Activated CD8-positive, alpha-beta memory T cell treated with anti-CD3 and anti-CD28 coated beads, Interleukin-2, amount 10 ng/mL, durations not matched to agents 7 days and 5 days (primary cell): ENCODE measurements around the gene DAZAP1. TPM values are rescaled to one million over a fixed set of nuclear protein-coding genes. Genes with fewer than 3 reads are reported as not detected.

ENCODE experiments used
- ATAC-seq: fragments of 150-1000 bp; cut with Tn5 transposase; one replicate; pipeline ENCODE4 v1.10.0; 2021; ENCODE audit warnings: moderate library complexity
- CTCF ChIA-PET: fragments of 350-600 bp; sonication (Branson Sonifier 250); formaldehyde crosslinking; loops from one replicate; lab custom pipeline; 2021; ENCODE audit warnings: antibody characterized with exemption; lab: Charles Lee
- DNase-seq: peaks from one replicate; pipeline ENCODE4 v3.0.0-alpha.2; 2020
- H3K27ac Mint-ChIP-seq: one replicate; pipeline ENCODE4 v1.8.0; 2021; ENCODE audit warnings: mild to moderate bottlenecking, mixed read lengths
- H3K27me3 Mint-ChIP-seq: one replicate; pipeline ENCODE4 v1.8.0; 2021; ENCODE audit warnings: mixed read lengths
- H3K36me3 Mint-ChIP-seq: one replicate; pipeline ENCODE4 v1.8.0; 2021; ENCODE audit warnings: mild to moderate bottlenecking, mixed read lengths
- H3K4me1 Mint-ChIP-seq: one replicate; pipeline ENCODE4 v1.8.0; 2021; ENCODE audit warnings: mixed read lengths
- H3K4me3 Mint-ChIP-seq: one replicate; pipeline ENCODE4 v1.8.0; 2021; ENCODE audit warnings: mild to moderate bottlenecking, moderate library complexity, mixed read lengths
- H3K9me3 Mint-ChIP-seq: one replicate; pipeline ENCODE4 v1.8.0; 2022; ENCODE audit warnings: low read depth, mixed read lengths
- total RNA-seq, 2 experiments: library from RNA; stranded (reverse); gene quantifications; one replicate each; pipeline ENCODE4 v1.2.3, GENCODE V29; 2021

The DAZAP1 gene
- total RNA-seq, 2 experiments from 2014 or later: 275 to 283 TPM

DNA sequence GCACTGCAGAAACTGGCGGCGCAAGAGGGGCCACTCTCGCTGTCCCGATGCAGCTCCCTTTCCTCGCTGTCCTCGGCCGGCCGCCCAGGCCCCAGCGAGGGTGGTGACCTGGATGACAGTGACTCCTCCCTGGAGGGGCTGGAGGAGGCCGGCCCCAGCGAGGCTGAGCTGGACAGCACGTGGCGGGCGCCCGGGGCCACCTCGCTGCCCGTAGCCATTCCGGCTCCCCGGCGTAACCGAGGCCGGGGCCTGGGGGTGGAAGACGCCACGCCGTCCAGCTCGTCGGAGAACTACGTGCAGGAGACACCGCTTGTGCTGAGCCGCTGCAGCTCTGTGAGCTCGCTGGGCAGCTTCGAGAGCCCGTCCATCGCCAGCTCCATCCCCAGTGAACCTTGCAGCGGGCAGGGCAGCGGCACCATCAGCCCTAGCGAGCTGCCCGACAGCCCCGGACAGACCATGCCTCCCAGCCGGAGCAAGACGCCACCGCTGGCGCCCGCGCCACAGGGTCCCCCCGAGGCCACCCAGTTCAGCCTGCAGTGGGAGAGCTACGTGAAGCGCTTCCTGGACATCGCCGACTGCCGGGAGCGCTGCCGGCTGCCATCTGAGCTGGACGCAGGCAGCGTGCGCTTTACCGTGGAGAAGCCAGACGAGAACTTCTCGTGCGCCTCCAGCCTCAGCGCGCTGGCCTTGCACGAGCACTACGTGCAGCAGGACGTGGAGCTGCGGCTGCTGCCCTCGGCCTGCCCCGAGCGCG is 59.3 kb downstream of the DAZAP1 start:
- Mint-ChIP-seq H3K27ac (no peak overlapping the region), H3K9me3 (no peaks in the 10 kb centered on the region), H3K4me3 (no peak overlapping the region), H3K36me3 (no peaks in the 10 kb centered on the region), H3K4me1 (peaks cover 6% of the 10 kb centered on the region), H3K27me3 (peaks cover 7% of the 10 kb centered on the region)
- no peak for ATAC-seq
- CTCF ChIA-PET: interaction anchor here (1.2 to 2.9 kb wide), 4 partner anchors 11 to 21 kb away, joined by 3 to 15 read pairs (median 6); no protein-coding TSS in a partner anchor
- DNase-seq: no peak

DNA sequence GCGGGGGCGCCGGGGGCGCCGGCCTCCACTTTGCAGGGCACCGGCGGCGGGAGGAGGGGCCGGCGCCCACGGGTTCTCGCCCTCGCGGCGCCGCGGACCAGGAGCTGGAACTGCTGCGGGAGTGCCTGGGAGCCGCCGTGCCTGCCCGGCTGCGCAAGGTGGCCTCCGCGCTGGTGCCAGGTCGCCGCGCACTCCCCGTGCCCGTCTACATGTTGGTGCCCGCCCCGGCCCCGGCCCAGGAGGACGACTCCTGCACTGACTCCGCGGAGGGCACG is 59.8 kb downstream of the DAZAP1 start:
- Mint-ChIP-seq H3K4me1 (peaks cover 6% of the 10 kb centered on the region), H3K4me3 (no peak overlapping the region), H3K27me3 (peaks cover 7% of the 10 kb centered on the region), H3K27ac (no peak overlapping the region), H3K36me3 (no peaks in the 10 kb centered on the region), H3K9me3 (no peaks in the 10 kb centered on the region)
- ATAC-seq (no peak), DNase-seq (no peak)
- CTCF ChIA-PET: interaction anchor here (1.5 to 2.9 kb wide), 3 partner anchors 11 to 22 kb away, joined by 5 to 15 read pairs (median 8); no protein-coding TSS in a partner anchor

DNA sequence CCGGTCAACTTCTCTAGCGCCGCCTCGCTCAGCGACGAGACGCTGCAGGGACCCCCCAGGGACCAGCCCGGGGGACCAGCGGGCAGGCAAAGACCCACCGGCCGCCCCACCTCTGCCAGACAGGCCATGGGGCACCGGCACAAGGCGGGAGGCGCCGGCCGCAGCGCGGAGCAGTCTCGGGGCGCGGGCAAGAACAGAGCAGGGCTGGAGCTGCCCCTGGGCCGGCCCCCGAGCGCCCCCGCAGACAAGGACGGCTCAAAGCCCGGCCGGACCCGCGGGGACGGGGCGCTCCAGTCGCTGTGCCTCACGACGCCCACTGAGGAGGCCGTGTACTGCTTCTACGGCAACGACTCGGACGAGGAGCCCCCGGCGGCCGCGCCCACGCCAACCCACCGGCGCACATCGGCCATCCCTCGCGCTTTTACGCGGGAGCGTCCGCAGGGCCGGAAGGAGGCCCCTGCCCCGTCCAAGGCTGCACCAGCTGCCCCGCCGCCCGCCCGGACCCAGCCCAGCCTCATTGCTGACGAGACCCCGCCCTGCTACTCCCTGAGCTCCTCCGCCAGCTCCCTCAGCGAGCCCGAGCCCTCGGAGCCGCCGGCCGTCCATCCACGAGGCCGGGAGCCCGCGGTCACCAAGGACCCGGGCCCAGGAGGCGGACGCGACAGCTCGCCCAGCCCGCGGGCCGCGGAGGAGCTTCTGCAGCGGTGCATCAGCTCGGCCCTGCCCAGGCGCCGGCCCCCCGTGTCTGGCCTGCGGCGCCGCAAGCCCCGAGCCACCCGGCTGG is 60.3 kb downstream of the DAZAP1 start:
- Mint-ChIP-seq H3K4me1 (peaks cover 6% of the 10 kb centered on the region), H3K36me3 (no peaks in the 10 kb centered on the region), H3K4me3 (no peak overlapping the region), H3K27ac (no peak overlapping the region), H3K9me3 (no peaks in the 10 kb centered on the region), H3K27me3 (peaks cover 7% of the 10 kb centered on the region)
- DNase-seq (no peak), ATAC-seq (no peak)
- CTCF ChIA-PET: interaction anchor here (1.5 to 2.9 kb wide), 2 partner anchors 13 to 23 kb away, joined by 8 to 15 read pairs; no protein-coding TSS in a partner anchor

DNA sequence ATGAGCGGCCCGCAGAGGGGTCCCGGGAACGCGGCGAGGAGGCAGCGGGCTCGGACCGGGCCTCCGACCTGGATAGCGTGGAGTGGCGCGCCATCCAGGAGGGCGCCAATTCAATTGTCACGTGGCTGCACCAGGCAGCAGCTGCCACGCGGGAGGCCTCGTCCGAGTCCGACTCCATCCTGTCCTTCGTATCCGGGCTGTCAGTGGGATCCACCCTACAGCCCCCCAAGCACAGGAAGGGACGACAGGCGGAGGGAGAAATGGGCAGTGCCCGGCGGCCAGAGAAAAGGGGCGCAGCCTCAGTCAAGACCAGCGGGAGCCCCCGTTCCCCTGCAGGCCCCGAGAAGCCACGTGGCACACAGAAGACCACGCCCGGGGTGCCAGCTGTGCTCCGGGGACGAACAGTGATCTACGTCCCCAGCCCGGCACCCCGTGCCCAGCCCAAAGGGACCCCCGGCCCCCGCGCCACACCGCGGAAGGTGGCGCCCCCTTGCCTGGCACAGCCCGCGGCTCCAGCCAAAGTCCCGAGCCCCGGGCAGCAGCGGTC is 61.0 kb downstream of the DAZAP1 start:
- Mint-ChIP-seq H3K4me3 (no peak overlapping the region), H3K4me1 (peaks cover 6% of the 10 kb centered on the region), H3K36me3 (no peaks in the 10 kb centered on the region), H3K27ac (no peak overlapping the region), H3K9me3 (no peaks in the 10 kb centered on the region), H3K27me3 (peaks cover 10% of the 10 kb centered on the region)
- ATAC-seq (no peak), DNase-seq (no peak)
- CTCF ChIA-PET: interaction anchor here (0.7 to 1.5 kb wide), 2 partner anchors 23 to 24 kb away, joined by 4 to 8 read pairs; no protein-coding TSS in a partner anchor

DNA sequence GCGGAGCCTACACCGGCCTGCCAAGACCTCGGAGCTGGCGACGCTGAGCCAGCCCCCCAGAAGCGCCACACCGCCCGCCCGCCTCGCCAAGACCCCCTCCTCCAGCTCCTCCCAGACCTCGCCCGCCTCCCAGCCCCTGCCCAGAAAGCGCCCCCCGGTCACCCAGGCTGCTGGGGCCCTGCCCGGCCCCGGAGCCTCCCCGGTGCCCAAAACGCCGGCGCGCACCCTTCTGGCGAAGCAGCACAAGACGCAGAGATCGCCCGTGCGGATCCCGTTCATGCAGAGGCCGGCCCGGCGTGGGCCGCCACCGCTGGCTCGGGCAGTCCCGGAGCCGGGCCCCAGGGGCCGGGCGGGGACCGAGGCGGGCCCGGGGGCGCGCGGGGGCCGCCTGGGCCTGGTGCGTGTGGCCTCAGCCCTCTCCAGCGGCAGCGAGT is 61.5 kb downstream of the DAZAP1 start:
- Mint-ChIP-seq H3K4me1 (peaks cover 6% of the 10 kb centered on the region), H3K4me3 (no peak overlapping the region)

DNA sequence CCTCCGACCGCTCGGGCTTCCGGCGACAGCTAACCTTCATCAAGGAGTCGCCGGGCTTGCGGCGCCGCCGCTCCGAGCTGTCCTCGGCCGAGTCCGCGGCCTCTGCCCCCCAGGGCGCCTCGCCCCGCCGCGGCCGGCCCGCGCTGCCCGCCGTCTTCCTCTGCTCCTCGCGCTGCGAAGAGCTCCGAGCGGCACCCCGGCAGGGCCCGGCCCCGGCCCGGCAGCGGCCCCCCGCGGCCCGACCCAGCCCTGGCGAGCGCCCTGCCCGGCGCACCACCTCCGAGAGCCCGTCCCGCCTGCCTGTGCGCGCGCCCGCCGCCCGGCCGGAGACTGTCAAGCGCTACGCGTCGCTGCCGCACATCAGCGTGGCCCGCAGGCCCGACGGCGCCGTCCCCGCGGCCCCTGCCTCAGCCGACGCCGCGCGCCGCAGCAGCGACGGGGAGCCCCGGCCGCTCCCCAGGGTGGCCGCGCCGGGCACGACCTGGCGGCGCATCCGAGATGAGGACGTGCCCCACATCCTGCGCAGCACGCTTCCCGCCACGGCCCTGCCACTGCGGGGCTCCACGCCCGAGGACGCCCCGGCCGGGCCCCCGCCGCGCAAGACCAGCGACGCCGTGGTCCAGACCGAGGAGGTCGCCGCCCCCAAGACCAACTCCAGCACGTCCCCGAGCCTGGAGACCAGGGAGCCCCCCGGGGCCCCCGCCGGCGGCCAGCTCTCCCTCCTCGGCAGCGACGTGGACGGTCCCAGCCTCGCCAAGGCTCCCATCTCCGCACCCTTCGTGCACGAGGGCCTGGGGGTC is 62.1 kb downstream of the DAZAP1 start:
- ATAC-seq: no peak
- no peaks in the 10 kb centered on the region for H3K9me3 Mint-ChIP-seq
- no peak overlapping the region for H3K4me3 Mint-ChIP-seq
- peaks cover 6% of the 10 kb centered on the region for H3K4me1 Mint-ChIP-seq
- H3K36me3 Mint-ChIP-seq: no peaks in the 10 kb centered on the region
- no peak for DNase-seq
- H3K27ac Mint-ChIP-seq: no peak overlapping the region
- CTCF ChIA-PET: interaction anchor here (0.7 kb wide), 1 partner anchor 25 kb away, joined by 4 read pairs; no protein-coding TSS in a partner anchor
- peaks cover 10% of the 10 kb centered on the region for H3K27me3 Mint-ChIP-seq

More for the DNA sequence above, 61.5 kb downstream of the DAZAP1 start:
- Mint-ChIP-seq H3K36me3 (no peaks in the 10 kb centered on the region), H3K27ac (no peak overlapping the region), H3K9me3 (no peaks in the 10 kb centered on the region), H3K27me3 (peaks cover 10% of the 10 kb centered on the region)
- CTCF ChIA-PET: interaction anchor here (0.7 kb wide), 1 partner anchor 25 kb away, joined by 4 read pairs; no protein-coding TSS in a partner anchor
- ATAC-seq: no peak
- no peak for DNase-seq

DNA sequence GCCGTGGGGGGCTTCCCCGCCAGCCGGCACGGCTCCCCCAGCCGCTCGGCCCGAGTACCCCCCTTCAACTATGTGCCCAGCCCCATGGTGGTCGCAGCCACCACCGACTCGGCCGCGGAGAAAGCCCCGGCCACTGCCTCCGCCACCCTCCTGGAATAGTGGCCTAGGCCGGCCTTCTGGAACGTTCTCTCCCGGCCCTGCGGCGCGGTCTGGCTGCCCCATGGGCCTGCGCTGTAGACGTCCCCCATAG is 62.6 kb downstream of the DAZAP1 start:
- no peaks in the 10 kb centered on the region for H3K36me3 Mint-ChIP-seq
- peaks cover 6% of the 10 kb centered on the region for H3K4me1 Mint-ChIP-seq
- DNase-seq (no peak), ATAC-seq (no peak)
- H3K4me3 Mint-ChIP-seq: no peak overlapping the region
- peak overlapping the region; percentile 52 for H3K27ac Mint-ChIP-seq
- CTCF ChIA-PET: no interaction called here
- no peaks in the 10 kb centered on the region for H3K9me3 Mint-ChIP-seq
- peaks cover 10% of the 10 kb centered on the region for H3K27me3 Mint-ChIP-seq

DNA sequence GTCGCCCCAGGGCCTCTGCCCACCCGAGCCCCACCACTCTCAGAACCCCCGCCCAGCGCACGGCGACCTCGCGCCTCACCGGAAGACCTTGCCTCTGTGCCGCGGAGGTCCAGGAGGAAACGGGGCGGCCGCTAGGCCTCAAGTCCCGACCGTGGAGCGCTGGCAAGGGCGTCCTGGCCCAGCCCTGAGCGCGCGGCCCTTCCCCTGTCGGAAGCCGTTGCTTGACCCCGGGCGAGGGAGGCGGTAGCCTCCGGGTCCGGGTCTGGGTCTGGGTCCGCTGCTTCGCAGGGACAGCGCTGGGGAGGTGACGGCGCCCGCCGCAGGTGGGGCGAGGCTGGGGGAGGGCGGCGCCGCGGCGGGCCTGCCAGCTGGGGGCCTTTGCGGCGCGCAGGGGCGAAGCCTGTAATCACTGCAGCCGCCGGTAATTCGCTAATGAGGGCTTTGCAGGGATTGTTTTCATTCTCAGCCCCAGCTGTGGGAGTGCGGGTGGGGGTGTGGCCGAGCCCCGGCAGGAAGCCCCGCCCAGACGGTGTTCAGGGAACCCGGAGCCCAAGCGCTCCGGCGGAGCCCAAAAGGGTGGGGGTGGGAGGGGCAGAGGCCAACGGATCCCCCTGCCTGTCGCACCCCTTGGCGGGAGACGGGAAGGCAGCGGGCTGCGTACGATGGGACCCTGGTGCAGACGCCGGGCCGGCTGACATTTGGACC is 63.1 kb downstream of the DAZAP1 start:
- Mint-ChIP-seq H3K4me3 (no peak overlapping the region), H3K27me3 (peaks cover 10% of the 10 kb centered on the region), H3K4me1 (peaks cover 6% of the 10 kb centered on the region), H3K36me3 (no peaks in the 10 kb centered on the region), H3K27ac (no peak overlapping the region), H3K9me3 (no peaks in the 10 kb centered on the region)
- CTCF ChIA-PET: interaction anchor here (1.1 to 1.3 kb wide), 3 partner anchors 17 to 25 kb away, joined by 3 to 5 read pairs (median 3); no protein-coding TSS in a partner anchor
- ATAC-seq: peak; percentile 68
- DNase-seq: peak; percentile 78

DNA sequence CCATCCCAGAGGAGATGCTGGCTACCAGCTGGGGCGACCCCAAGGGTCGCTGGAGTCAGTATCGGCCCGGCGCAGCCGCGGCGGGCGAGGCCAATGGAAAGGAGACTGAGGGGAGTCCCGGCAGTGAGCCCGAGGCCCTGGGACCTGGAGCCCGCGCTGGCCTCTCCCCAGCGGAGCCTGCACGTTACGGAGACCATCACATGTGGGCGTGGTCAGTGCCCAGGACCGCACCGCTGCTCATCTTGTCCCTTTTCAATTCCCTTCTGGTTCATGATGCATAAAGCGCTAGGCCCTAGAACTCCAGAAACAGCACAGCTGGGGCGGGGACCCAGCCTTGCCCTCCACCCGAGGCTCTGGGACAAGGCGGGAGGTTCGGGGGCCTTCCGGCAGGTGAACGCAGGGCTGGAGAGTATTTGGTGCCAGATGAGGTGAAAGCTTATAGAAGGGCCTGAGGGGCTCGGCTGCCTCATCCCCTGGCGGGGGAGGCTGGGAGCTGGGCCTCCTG is 63.7 kb downstream of the DAZAP1 start:
- H3K36me3 Mint-ChIP-seq: no peaks in the 10 kb centered on the region
- no peaks in the 10 kb centered on the region for H3K9me3 Mint-ChIP-seq
- ATAC-seq (peak; percentile 37), DNase-seq (no peak)
- H3K27me3 Mint-ChIP-seq: peaks cover 10% of the 10 kb centered on the region
- CTCF ChIA-PET: interaction anchor here (1.1 to 1.5 kb wide), 4 partner anchors 18 to 75 kb away, joined by 3 to 5 read pairs (median 4); no protein-coding TSS in a partner anchor
- no peak overlapping the region for H3K27ac Mint-ChIP-seq
- peaks cover 6% of the 10 kb centered on the region for H3K4me1 Mint-ChIP-seq
- H3K4me3 Mint-ChIP-seq: no peak overlapping the region

DNA sequence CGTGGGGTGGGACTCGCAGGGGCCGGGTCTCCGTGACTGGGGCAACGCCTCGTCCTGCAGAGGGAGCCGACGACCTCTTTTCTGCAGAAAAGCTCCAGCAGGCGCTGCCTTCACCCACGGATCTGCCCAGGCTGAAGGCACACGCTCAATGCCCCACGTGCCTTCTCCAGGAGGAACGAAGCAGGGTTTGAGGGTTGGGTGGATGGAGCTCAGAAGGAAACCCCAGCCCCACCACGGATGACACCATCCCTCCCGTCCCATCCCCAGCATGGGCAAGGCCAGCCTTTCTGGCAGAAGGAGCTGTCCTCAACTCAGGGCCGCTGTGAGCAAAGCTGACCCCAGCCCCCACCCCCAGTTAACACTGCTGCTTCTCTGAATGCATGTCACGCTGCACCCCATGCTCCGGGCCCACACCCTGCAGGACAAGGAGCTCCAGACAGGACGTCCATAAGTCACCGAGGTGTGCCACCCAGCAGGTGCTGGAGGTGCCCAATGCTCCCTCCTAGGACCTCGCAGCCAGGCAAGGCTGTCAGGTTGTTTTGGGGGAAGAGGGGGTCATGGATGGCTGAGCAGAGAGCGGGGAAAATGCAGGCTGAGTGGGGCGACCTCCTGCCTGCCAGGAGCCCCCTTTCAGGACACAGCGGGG is 64.3 kb downstream of the DAZAP1 start:
- no peaks in the 10 kb centered on the region for H3K9me3 Mint-ChIP-seq
- H3K27me3 Mint-ChIP-seq: peaks cover 10% of the 10 kb centered on the region
- H3K36me3 Mint-ChIP-seq: no peaks in the 10 kb centered on the region
- no peak for DNase-seq
- no peak overlapping the region for H3K27ac Mint-ChIP-seq
- no peak for ATAC-seq
- H3K4me1 Mint-ChIP-seq: peaks cover 6% of the 10 kb centered on the region
- CTCF ChIA-PET: interaction anchor here (1.1 to 1.5 kb wide), 4 partner anchors 18 to 74 kb away, joined by 3 to 5 read pairs (median 4); no protein-coding TSS in a partner anchor
- no peak overlapping the region for H3K4me3 Mint-ChIP-seq

DNA sequence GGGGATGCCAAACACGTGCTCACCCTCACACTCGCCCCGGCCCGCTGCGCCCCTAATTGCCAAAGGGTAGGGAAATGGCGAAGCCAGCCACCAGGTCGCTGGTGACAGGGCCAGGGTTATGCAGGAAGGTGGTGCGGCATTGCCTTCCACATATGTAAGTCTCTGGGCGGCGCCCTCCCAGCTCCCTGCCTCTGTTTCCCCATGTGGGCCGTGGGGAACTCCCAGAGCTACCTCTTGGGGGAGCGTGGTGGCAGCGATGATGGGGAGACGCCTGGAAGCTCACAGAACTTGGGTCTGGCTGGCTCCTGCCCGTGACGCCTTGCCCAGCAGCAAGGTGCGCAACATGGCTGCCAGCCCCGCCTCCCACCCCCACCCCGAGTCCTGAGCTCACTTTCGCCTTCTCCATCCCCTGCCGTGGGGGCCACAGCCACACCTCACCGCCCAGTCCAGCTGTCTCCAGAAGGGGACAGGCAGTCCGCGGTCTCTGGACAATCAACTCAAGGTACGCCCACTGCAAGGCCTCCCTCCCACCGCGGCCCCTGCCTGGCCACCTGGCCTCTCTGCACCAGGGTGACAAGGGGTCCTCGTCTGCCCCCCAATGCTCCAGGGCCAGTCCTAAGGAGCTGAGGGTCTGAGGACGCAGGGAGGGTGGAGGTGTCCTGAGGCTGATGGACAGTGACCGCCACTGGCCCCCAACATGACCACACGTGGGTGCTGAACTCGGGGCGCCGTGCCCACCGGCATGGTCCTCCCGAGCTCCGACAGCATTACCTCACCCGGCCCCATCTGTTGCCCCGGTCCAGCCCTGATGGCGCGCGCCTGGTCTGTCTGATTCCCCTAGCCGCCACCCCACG is 65.1 kb downstream of the DAZAP1 start:
- ATAC-seq (no peak), DNase-seq (no peak)
- CTCF ChIA-PET: interaction anchor here (1.2 to 1.5 kb wide), 2 partner anchors 26 to 73 kb away, joined by 3 to 4 read pairs; no protein-coding TSS in a partner anchor
- H3K36me3 Mint-ChIP-seq: no peaks in the 10 kb centered on the region
- no peak overlapping the region for H3K27ac Mint-ChIP-seq
- H3K4me1 Mint-ChIP-seq: peaks cover 11% of the 10 kb centered on the region
- no peak overlapping the region for H3K4me3 Mint-ChIP-seq
- no peaks in the 10 kb centered on the region for H3K9me3 Mint-ChIP-seq
- H3K27me3 Mint-ChIP-seq: peaks cover 10% of the 10 kb centered on the region
